GM23338 (cell line): ENCODE measurements around the gene UBLCP1. TPM values are rescaled to one million over a fixed set of nuclear protein-coding genes. Genes with fewer than 3 reads are reported as not detected.

ENCODE experiments used
- ATAC-seq: fragments of 200-7000 bp; cut with Tn5 transposase; 3 replicates; pipeline ENCODE4 v1.9.1; 2020
- DNase-seq: peaks from one replicate; pipeline ENCODE4 v3.0.0-alpha.2; 2015; ENCODE audit warnings: low spot score
- H2AFZ ChIP-seq: fragments of 200-600 bp; sonication (generic); 2 replicates; pipeline ENCODE4 v1.8.0; 2016; ENCODE audit warnings: antibody characterized with exemption, mild to moderate bottlenecking, moderate library complexity
- H3F3A ChIP-seq: fragments of 200-600 bp; sonication (generic); replicated peaks from 2 replicates; pipeline ENCODE4 v1.8.0; 2017; ENCODE audit warnings: antibody characterized with exemption, mixed run types, low read depth
- H3K27ac ChIP-seq: fragments of 200-600 bp; sonication (generic); 2 replicates; pipeline ENCODE4 v1.6.1; 2016; ENCODE audit warnings: low read depth
- H3K27me3 ChIP-seq: fragments of 200-600 bp; sonication (generic); 2 replicates; pipeline ENCODE4 v1.8.0; 2016; ENCODE audit warnings: mild to moderate bottlenecking, mixed run types, moderate library complexity; ENCODE audit not compliant: insufficient read depth
- H3K36me3 ChIP-seq: fragments of 200-600 bp; sonication (generic); 2 replicates; pipeline ENCODE4 v1.8.0; 2016; ENCODE audit warnings: mild to moderate bottlenecking; ENCODE audit not compliant: insufficient read depth
- H3K4me1 ChIP-seq: fragments of 200-600 bp; sonication (generic); 2 replicates; pipeline ENCODE4 v1.8.0; 2016; ENCODE audit warnings: mild to moderate bottlenecking, moderate library complexity; ENCODE audit not compliant: insufficient read depth
- H3K4me2 ChIP-seq: fragments of 200-600 bp; sonication (generic); 2 replicates; pipeline ENCODE4 v1.7.1; 2017; ENCODE audit warnings: mixed run types
- H3K4me3 ChIP-seq: fragments of 200-600 bp; sonication (generic); 2 replicates; pipeline ENCODE4 v1.6.1; 2016; ENCODE audit warnings: mixed run types
- H3K79me2 ChIP-seq: fragments of 200-600 bp; sonication (generic); replicated peaks from 2 replicates; pipeline ENCODE4 v1.8.0; 2017; ENCODE audit warnings: mild to moderate bottlenecking; ENCODE audit not compliant: insufficient read depth
- H3K9me2 ChIP-seq: fragments of 200-600 bp; sonication (generic); 2 replicates; pipeline ENCODE4 v1.8.0; 2017; ENCODE audit not compliant: insufficient read depth
- H4K20me1 ChIP-seq: fragments of 200-600 bp; sonication (generic); replicated peaks from 2 replicates; pipeline ENCODE4 v1.8.0; 2017; ENCODE audit warnings: mild to moderate bottlenecking; ENCODE audit not compliant: insufficient read depth
- H3K27ac Mint-ChIP-seq: 2 replicates; pipeline ENCODE4 v1.8.0; 2020; ENCODE audit warnings: inconsistent platforms, mild to moderate bottlenecking, moderate library complexity, mixed read lengths
- H3K27me3 Mint-ChIP-seq: 3 replicates; pipeline ENCODE4 v1.8.0; 2022; ENCODE audit warnings: low read depth, mild to moderate bottlenecking, moderate library complexity, mixed read lengths, inconsistent platforms; ENCODE audit not compliant: insufficient read depth, poor library complexity
- H3K36me3 Mint-ChIP-seq: 3 replicates; pipeline ENCODE4 v1.8.0; 2021; ENCODE audit warnings: low read depth, mild to moderate bottlenecking, inconsistent platforms, moderate library complexity, mixed read lengths
- H3K4me1 Mint-ChIP-seq: 3 replicates; pipeline ENCODE4 v1.8.0; 2020; ENCODE audit warnings: mild to moderate bottlenecking, inconsistent platforms, mixed read lengths
- H3K4me3 Mint-ChIP-seq: 3 replicates; pipeline ENCODE4 v1.8.0; 2021; ENCODE audit warnings: moderate library complexity, mild to moderate bottlenecking, inconsistent platforms, mixed read lengths
- H3K9me3 Mint-ChIP-seq: 3 replicates; pipeline ENCODE4 v1.8.0; 2020; ENCODE audit warnings: moderate library complexity, mild to moderate bottlenecking, inconsistent platforms, mixed read lengths
- CREB1 ChIP-seq: fragments of 250-450 bp; sonication (Bioruptor Pico); IDR thresholded peaks from 2 replicates; pipeline ENCODE4 v1.5.0; 2020; ENCODE audit warnings: low read depth, mild to moderate bottlenecking, moderate library complexity
- ETS1 ChIP-seq: IDR thresholded peaks from 2 replicates; pipeline ENCODE4 v1.6.1; 2016; ENCODE audit warnings: antibody characterized with exemption
- EZH2 ChIP-seq: fragments of 200-600 bp; sonication (generic); IDR thresholded peaks from one replicate; pipeline ENCODE4 v1.8.0; 2017; ENCODE audit warnings: antibody characterized with exemption, mild to moderate bottlenecking, low read depth; ENCODE audit not compliant: unreplicated experiment
- EZH2phosphoT487 ChIP-seq: fragments of 200-600 bp; sonication (generic); IDR thresholded peaks from one replicate; pipeline ENCODE4 v1.8.1; 2018; ENCODE audit warnings: antibody characterized with exemption; ENCODE audit not compliant: unreplicated experiment
- JUNB ChIP-seq: IDR thresholded peaks from one replicate; pipeline ENCODE4 v1.6.1; 2016; ENCODE audit warnings: antibody characterized with exemption; ENCODE audit not compliant: unreplicated experiment
- POLR2AphosphoS5 ChIP-seq: IDR thresholded peaks from 2 replicates; pipeline ENCODE4 v1.6.1; 2016; ENCODE audit warnings: antibody characterized with exemption, low read depth
- STAT1 ChIP-seq: IDR thresholded peaks from one replicate; pipeline ENCODE4 v1.6.1; 2016; ENCODE audit warnings: antibody characterized with exemption; ENCODE audit not compliant: unreplicated experiment
- ZNF114 ChIP-seq: fragments of 250-450 bp; sonication (Bioruptor Pico); IDR thresholded peaks from 2 replicates; pipeline ENCODE4 v1.5.0; 2020; ENCODE audit warnings: mild to moderate bottlenecking, moderate library complexity
- ZNF331 ChIP-seq: fragments of 250-450 bp; sonication (Bioruptor Pico); IDR thresholded peaks from 2 replicates; pipeline ENCODE4 v1.5.0; 2020; ENCODE audit warnings: low read depth, mild to moderate bottlenecking, moderate library complexity
- polyA plus RNA-seq: library from polyadenylated mRNA; unstranded; fragments of >200 nt; fragmentation: Nextera tagmentation; extraction: Ambion mirVana; gene quantifications from 2 replicates; pipeline ENCODE4 v1.2.1, GENCODE V29; 2016
- total RNA-seq: library from RNA; depleted of rRNA; stranded (reverse); fragments of >200 nt; shearing (Covaris generic); gene quantifications from 2 replicates; pipeline ENCODE4 v1.2.3, GENCODE V29; 2014
- TF ChIP-seq, protein P1 (sequence below): fragments of 250-450 bp; sonication (Bioruptor Pico); IDR thresholded peaks from 2 replicates; pipeline ENCODE4 v1.5.0; 2020; ENCODE audit warnings: mild to moderate bottlenecking, moderate library complexity

The UBLCP1 gene
- total and polyA plus RNA-seq, 2 experiments from 2014 or later, result 45.0 to 56.1 TPM

DNA sequence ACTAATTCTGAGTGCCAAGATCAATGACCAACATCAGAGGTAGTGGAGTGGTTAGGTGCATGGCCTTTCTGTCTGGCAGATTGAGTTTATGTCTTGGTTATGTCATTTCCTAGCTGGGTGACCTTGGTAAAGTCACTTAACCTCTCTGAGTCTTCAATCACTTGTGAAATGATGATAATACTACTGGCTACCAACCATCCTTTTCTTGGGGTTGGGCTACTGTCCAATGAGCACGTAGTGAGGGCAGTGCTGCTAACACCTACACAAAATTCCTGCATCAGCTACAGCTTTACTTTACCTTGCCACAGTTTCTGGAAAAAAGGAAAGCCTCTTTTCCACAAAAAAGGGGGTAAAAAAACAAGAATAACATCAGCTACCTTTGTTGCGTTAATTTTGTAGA, 54.8 kb downstream of the UBLCP1 start (continued):
- TF ChIP-seq, protein P1, sequence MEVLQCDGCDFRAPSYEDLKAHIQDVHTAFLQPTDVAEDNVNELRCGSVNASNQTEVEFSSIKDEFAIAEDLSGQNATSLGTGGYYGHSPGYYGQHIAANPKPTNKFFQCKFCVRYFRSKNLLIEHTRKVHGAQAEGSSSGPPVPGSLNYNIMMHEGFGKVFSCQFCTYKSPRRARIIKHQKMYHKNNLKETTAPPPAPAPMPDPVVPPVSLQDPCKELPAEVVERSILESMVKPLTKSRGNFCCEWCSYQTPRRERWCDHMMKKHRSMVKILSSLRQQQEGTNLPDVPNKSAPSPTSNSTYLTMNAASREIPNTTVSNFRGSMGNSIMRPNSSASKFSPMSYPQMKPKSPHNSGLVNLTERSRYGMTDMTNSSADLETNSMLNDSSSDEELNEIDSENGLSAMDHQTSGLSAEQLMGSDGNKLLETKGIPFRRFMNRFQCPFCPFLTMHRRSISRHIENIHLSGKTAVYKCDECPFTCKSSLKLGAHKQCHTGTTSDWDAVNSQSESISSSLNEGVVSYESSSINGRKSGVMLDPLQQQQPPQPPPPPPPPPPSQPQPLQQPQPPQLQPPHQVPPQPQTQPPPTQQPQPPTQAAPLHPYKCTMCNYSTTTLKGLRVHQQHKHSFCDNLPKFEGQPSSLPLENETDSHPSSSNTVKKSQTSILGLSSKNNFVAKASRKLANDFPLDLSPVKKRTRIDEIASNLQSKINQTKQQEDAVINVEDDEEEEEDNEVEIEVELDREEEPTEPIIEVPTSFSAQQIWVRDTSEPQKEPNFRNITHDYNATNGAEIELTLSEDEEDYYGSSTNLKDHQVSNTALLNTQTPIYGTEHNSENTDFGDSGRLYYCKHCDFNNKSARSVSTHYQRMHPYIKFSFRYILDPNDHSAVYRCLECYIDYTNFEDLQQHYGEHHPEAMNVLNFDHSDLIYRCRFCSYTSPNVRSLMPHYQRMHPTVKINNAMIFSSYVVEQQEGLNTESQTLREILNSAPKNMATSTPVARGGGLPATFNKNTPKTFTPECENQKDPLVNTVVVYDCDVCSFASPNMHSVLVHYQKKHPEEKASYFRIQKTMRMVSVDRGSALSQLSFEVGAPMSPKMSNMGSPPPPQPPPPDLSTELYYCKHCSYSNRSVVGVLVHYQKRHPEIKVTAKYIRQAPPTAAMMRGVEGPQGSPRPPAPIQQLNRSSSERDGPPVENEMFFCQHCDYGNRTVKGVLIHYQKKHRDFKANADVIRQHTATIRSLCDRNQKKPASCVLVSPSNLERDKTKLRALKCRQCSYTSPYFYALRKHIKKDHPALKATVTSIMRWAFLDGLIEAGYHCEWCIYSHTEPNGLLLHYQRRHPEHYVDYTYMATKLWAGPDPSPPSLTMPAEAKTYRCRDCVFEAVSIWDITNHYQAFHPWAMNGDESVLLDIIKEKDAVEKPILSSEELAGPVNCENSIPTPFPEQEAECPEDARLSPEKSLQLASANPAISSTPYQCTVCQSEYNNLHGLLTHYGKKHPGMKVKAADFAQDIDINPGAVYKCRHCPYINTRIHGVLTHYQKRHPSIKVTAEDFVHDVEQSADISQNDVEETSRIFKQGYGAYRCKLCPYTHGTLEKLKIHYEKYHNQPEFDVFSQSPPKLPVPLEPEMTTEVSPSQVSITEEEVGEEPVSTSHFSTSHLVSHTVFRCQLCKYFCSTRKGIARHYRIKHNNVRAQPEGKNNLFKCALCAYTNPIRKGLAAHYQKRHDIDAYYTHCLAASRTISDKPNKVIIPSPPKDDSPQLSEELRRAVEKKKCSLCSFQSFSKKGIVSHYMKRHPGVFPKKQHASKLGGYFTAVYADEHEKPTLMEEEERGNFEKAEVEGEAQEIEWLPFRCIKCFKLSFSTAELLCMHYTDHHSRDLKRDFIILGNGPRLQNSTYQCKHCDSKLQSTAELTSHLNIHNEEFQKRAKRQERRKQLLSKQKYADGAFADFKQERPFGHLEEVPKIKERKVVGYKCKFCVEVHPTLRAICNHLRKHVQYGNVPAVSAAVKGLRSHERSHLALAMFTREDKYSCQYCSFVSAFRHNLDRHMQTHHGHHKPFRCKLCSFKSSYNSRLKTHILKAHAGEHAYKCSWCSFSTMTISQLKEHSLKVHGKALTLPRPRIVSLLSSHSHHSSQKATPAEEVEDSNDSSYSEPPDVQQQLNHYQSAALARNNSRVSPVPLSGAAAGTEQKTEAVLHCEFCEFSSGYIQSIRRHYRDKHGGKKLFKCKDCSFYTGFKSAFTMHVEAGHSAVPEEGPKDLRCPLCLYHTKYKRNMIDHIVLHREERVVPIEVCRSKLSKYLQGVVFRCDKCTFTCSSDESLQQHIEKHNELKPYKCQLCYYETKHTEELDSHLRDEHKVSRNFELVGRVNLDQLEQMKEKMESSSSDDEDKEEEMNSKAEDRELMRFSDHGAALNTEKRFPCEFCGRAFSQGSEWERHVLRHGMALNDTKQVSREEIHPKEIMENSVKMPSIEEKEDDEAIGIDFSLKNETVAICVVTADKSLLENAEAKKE (CRISPR knock-in tag), result no peak
- no peak for TF ChIP-seq EZH2
- no peak for TF ChIP-seq EZH2phosphoT487
- TF ChIP-seq POLR2AphosphoS5, result no peak
- no peak for TF ChIP-seq ZNF114
- no peak for TF ChIP-seq CREB1 (CRISPR knock-in tag)
- TF ChIP-seq ZNF331 (CRISPR knock-in tag), result no peak
- TF ChIP-seq JUNB, result no peak
- TF ChIP-seq STAT1, result no peak

- no peak overlapping the region for H3K27ac Mint-ChIP-seq
- no peaks in the 10 kb centered on the region for H3K9me2 ChIP-seq
- no peak overlapping the region for H3K27ac ChIP-seq
- DNase-seq (no peak), ATAC-seq (no peak)
- H3K4me1 ChIP-seq, result no peaks in the 10 kb centered on the region
- H3K4me3 Mint-ChIP-seq, result no peak overlapping the region
- peaks cover 4% of the 10 kb centered on the region; the same call in 2 of the 3 replicates for H3K4me1 Mint-ChIP-seq
- H4K20me1 ChIP-seq, result no peaks in the 10 kb centered on the region
- no peak overlapping the region for H2AFZ ChIP-seq
- no peak overlapping the region for H3K4me3 ChIP-seq
- no peaks in the 10 kb centered on the region for H3K79me2 ChIP-seq
- H3K36me3 ChIP-seq, result no peaks in the 10 kb centered on the region
- H3K27me3 ChIP-seq, result no peaks in the 10 kb centered on the region
- H3K9me3 Mint-ChIP-seq, result no peaks in the 10 kb centered on the region
- no peaks in the 10 kb centered on the region for H3K36me3 Mint-ChIP-seq
- H3K27me3 Mint-ChIP-seq, result peaks cover 2% of the 10 kb centered on the region
- no peak overlapping the region for H3K4me2 ChIP-seq
- H3F3A ChIP-seq, result no peaks in the 10 kb centered on the region
- TF ChIP-seq, protein P1 (CRISPR knock-in tag), result no peak
- TF ChIP-seq CREB1 (CRISPR knock-in tag) (no peak), ETS1 (no peak), POLR2AphosphoS5 (no peak), ZNF114 (no peak)
Observed at GRCh38 chr5:159318448-159318847, 55.4 kb downstream of the UBLCP1 start.
